A673 (cell line): ENCODE data around the gene FAS. TPM values are rescaled to one million over a fixed set of nuclear protein-coding genes. Genes with fewer than 3 reads are reported as not detected.

Experiments used
- BruUV-seq: library from RNA; stranded (reverse); fragments of 400-500 nt; replicated peaks from 2 replicates; lab custom pipeline; 2021; lab: Mats Ljungman, UMichigan
- CTCF ChIA-PET: fragments of 300-600 bp; sonication (Branson Sonifier 250); formaldehyde crosslinking; loops from one replicate; lab custom pipeline; 2022; ENCODE audit warnings: antibody characterized with exemption; lab: Charles Lee
- POLR2A ChIA-PET: fragments of 300-600 bp; sonication (Branson Sonifier 250); formaldehyde crosslinking; loops from one replicate; lab custom pipeline; 2022; ENCODE audit warnings: antibody characterized with exemption; ENCODE audit not compliant: low non-redundant PET; lab: Charles Lee
- DNase-seq: peaks from one replicate; pipeline ENCODE4 v3.0.0-alpha.2; 2015; ENCODE audit warnings: low spot score
- H3K27ac ChIP-seq: fragments of 200-600 bp; sonication (generic); 2 replicates; pipeline ENCODE4 v1.5.1; 2016; ENCODE audit warnings: mixed run types, low read depth, mild to moderate bottlenecking, mixed read lengths, antibody characterized with exemption, low read length; ENCODE audit not compliant: poor library complexity, severe bottlenecking
- H3K27me3 ChIP-seq: fragments of 200-600 bp; sonication (generic); replicated peaks from 2 replicates; pipeline ENCODE4 v1.6.1; 2017; ENCODE audit warnings: mixed run types, low read depth, mild to moderate bottlenecking, mixed read lengths, antibody characterized with exemption, low read length; ENCODE audit not compliant: insufficient read depth, poor library complexity
- H3K36me3 ChIP-seq: fragments of 200-600 bp; sonication (generic); 2 replicates; pipeline ENCODE4 v1.6.1; 2016; ENCODE audit warnings: mixed run types, mild to moderate bottlenecking, mixed read lengths, antibody characterized with exemption, low read length; ENCODE audit not compliant: insufficient read depth, poor library complexity, severe bottlenecking
- H3K4me1 ChIP-seq: fragments of 200-600 bp; sonication (generic); 2 replicates; pipeline ENCODE4 v1.6.1; 2017; ENCODE audit warnings: mixed run types, mild to moderate bottlenecking, mixed read lengths, antibody characterized with exemption, low read length; ENCODE audit not compliant: insufficient read depth, poor library complexity, severe bottlenecking
- H3K4me3 ChIP-seq: fragments of 200-600 bp; sonication (generic); 2 replicates; pipeline ENCODE4 v1.5.1; 2016; ENCODE audit warnings: low read depth, mixed run types, mild to moderate bottlenecking, mixed read lengths, low read length; ENCODE audit not compliant: poor library complexity, severe bottlenecking
- H3K9me3 ChIP-seq: fragments of 200-600 bp; sonication (generic); 2 replicates; pipeline ENCODE4 v1.6.1; 2016; ENCODE audit warnings: mixed run types, low read depth, mild to moderate bottlenecking, mixed read lengths, antibody characterized with exemption, low read length; ENCODE audit not compliant: poor library complexity, severe bottlenecking
- EZH2 ChIP-seq: fragments of 200-600 bp; sonication (generic); IDR thresholded peaks from 2 replicates; pipeline ENCODE4 v1.6.1; 2017; ENCODE audit warnings: borderline replicate concordance, low read depth, mild to moderate bottlenecking, mixed read lengths, antibody characterized with exemption, low read length; ENCODE audit not compliant: poor library complexity, severe bottlenecking
- intact Hi-C: fragments of 100-400 bp; cut with micrococcal nuclease; formaldehyde crosslinking; loops from one replicate; pipeline ENCODE4 v1.10.0; 2022; ENCODE audit not compliant: unreplicated experiment
- total RNA-seq: library from RNA; stranded (reverse); gene quantifications from 2 replicates; pipeline ENCODE4 v1.2.3, GENCODE V29; 2021
- TF ChIP-seq, protein P1 (sequence below): fragments of 300-800, 200-600 bp; sonication (generic); conservative IDR thresholded peaks from 2 replicates; pipeline ENCODE4 v1.5.1; 2017; ENCODE audit warnings: low read depth, mild to moderate bottlenecking, antibody characterized with exemption, low read length, moderate library complexity, mixed read lengths

The FAS gene
- total RNA-seq, 1 experiment from 2014 or later = 30.4 TPM

DNA sequence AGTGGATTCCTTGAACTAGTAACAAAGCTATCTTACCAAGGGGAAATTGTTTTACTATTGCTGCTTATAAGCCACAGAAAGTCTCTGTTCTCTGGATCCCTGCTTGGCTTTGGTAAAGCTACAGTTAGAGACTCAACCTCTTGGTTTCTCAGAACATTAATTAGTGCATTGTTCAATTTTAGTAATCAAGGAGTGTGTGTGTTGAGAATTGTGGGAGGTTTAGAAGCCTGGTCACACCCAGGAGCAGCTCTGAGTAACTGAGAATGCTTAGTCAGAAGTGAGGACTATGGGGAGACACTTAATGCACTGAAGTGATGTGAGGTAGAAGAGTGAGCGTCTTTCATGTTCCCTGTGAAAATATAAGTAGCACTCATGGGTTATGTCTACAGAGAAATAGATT is 29.8 kb upstream of the FAS start:
- BruUV-seq = no TSS peak
- H3K27ac ChIP-seq = no peak overlapping the region
- intact Hi-C loops = no loop called here
- H3K27me3 ChIP-seq = no peaks in the 10 kb centered on the region
- H3K9me3 ChIP-seq = no peaks in the 10 kb centered on the region
- H3K4me1 ChIP-seq = peaks cover 8% of the 10 kb centered on the region
- no peak overlapping the region for H3K4me3 ChIP-seq
- CTCF ChIA-PET = no interaction called here
- DNase-seq = no peak
- POLR2A ChIA-PET = no interaction called here
- TF ChIP-seq, protein P1, sequence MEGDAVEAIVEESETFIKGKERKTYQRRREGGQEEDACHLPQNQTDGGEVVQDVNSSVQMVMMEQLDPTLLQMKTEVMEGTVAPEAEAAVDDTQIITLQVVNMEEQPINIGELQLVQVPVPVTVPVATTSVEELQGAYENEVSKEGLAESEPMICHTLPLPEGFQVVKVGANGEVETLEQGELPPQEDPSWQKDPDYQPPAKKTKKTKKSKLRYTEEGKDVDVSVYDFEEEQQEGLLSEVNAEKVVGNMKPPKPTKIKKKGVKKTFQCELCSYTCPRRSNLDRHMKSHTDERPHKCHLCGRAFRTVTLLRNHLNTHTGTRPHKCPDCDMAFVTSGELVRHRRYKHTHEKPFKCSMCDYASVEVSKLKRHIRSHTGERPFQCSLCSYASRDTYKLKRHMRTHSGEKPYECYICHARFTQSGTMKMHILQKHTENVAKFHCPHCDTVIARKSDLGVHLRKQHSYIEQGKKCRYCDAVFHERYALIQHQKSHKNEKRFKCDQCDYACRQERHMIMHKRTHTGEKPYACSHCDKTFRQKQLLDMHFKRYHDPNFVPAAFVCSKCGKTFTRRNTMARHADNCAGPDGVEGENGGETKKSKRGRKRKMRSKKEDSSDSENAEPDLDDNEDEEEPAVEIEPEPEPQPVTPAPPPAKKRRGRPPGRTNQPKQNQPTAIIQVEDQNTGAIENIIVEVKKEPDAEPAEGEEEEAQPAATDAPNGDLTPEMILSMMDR = no peak
- TF ChIP-seq EZH2 = no peak
- H3K36me3 ChIP-seq = no peaks in the 10 kb centered on the region

DNA sequence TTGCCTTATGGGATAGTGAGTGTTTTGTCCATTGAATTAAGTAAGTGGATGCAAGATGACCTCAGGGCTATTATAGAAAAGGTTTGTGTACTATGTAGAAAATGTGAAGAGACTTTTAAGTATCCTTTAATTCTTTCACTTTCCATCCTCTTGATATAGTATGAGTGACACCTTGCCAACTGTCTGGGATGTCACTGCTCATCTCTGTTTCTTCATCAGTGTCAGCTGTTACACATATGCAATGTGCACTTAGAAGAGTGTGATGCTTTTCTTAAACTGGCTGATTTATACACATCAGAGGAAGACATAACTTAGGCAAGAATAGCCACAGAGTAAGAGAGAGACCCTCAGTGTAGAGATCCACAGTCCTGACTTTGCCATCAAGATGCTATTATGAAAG is 29.3 kb upstream of the FAS start:
- intact Hi-C loops = no loop called here
- no peak for DNase-seq
- peaks cover 8% of the 10 kb centered on the region for H3K4me1 ChIP-seq
- H3K4me3 ChIP-seq = no peak overlapping the region
- ChIA-PET POLR2A (no interaction called here), CTCF (no interaction called here)
- no peaks in the 10 kb centered on the region for H3K36me3 ChIP-seq
- H3K27ac ChIP-seq = no peak overlapping the region
- BruUV-seq = no TSS peak
- TF ChIP-seq EZH2 = no peak
- H3K9me3 ChIP-seq = no peaks in the 10 kb centered on the region
- no peaks in the 10 kb centered on the region for H3K27me3 ChIP-seq

DNA sequence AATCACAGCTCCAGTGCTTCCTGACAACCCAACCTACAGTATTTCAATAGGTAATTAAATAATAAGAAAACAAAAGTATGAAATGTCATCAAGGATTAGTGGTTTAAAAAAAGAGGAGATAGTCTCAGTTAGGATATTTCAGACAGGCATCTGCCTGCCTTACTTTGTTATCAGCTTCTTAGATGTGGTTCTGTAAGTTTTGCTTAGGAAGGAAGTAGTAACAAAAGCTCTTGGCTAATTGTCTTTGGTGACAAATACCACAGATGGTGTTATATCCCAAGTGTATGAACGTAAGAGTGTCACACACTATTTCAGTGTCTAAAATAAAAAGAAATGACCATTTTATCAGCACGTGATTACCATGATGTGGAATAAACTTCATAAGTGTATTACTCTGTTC is 28.3 kb upstream of the FAS start:
- ChIA-PET POLR2A (no interaction called here), CTCF (no interaction called here)
- no peak for DNase-seq
- no peaks in the 10 kb centered on the region for H3K9me3 ChIP-seq
- no peak overlapping the region for H3K4me3 ChIP-seq
- H3K27ac ChIP-seq = no peak overlapping the region
- H3K27me3 ChIP-seq = no peaks in the 10 kb centered on the region
- intact Hi-C loops = no loop called here
- H3K4me1 ChIP-seq = peaks cover 11% of the 10 kb centered on the region
- TF ChIP-seq, protein P1 = no peak
- H3K36me3 ChIP-seq = no peaks in the 10 kb centered on the region
- no TSS peak for BruUV-seq

DNA sequence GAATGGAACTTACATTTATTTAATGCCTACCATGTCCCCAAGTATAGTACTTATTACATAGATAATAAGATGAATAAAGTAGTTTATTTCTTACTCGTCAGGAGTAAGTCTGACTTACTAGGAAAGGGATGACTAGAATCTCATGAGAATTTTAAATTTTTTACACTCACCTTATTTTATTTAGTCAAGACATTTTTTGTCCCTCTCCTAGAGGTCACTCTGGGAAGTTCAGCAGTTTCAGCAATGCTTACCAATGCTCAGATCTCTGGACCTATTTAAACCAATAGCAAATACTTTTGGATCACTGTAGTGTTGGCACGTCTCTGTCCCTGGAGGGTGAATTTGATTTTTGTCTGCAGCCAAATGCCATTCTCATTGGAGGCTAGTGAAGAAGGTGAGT is 27.3 kb upstream of the FAS start:
- no peaks in the 10 kb centered on the region for H3K36me3 ChIP-seq

More for the DNA sequence above, 27.3 kb upstream of the FAS start:
- TF ChIP-seq, protein P1 = no peak
- no peak for TF ChIP-seq EZH2
- DNase-seq = no peak
- no peaks in the 10 kb centered on the region for H3K9me3 ChIP-seq
- CTCF ChIA-PET = no interaction called here
- no peak overlapping the region for H3K27ac ChIP-seq
- no TSS peak for BruUV-seq
- H3K4me1 ChIP-seq = peaks cover 11% of the 10 kb centered on the region
- intact Hi-C loops = no loop called here
- H3K27me3 ChIP-seq = no peaks in the 10 kb centered on the region
- POLR2A ChIA-PET = no interaction called here
- H3K4me3 ChIP-seq = no peak overlapping the region
